Astrocyte (in vitro differentiated cells and primary cell): Measurements from ENCODE around the gene INPP5F. TPM values are rescaled to one million over a fixed set of nuclear protein-coding genes. Genes with fewer than 3 reads are reported as not detected.

ENCODE experiments used
- DNase-seq: peaks from one replicate; pipeline ENCODE4 v3.0.0-alpha.2; 2010; ENCODE audit warnings: low read depth
- FAIRE-seq: peaks from 2 replicates; lab custom pipeline; 2011; peaks lifted over from hg19 to GRCh38; lab: Jason Lieb, UNC
- H2AFZ ChIP-seq: 2 replicates; pipeline ENCODE4 v1.6.0; 2012; ENCODE audit warnings: low read depth, low read length, inconsistent platforms
- H3K27ac ChIP-seq: 2 replicates; pipeline ENCODE4 v1.5.1; 2011; ENCODE audit warnings: low read depth, low read length, inconsistent platforms
- H3K27me3 ChIP-seq: 2 replicates; pipeline ENCODE4 v1.6.0; 2011; ENCODE audit warnings: low read length, inconsistent platforms; ENCODE audit not compliant: insufficient read depth
- H3K36me3 ChIP-seq: 2 replicates; pipeline ENCODE4 v1.5.1; 2011; ENCODE audit warnings: low read length, inconsistent platforms; ENCODE audit not compliant: insufficient read depth
- H3K4me1 ChIP-seq: 2 replicates; pipeline ENCODE4 v1.5.1; 2011; ENCODE audit warnings: low read length, inconsistent platforms; ENCODE audit not compliant: insufficient read depth
- H3K4me2 ChIP-seq: 2 replicates; pipeline ENCODE4 v1.6.0; 2012; ENCODE audit warnings: low read length, inconsistent platforms
- H3K4me3 ChIP-seq: 2 replicates; pipeline ENCODE4 v1.5.1; 2011; ENCODE audit warnings: low read depth, mild to moderate bottlenecking, low read length, inconsistent platforms; ENCODE audit not compliant: insufficient read depth
- H3K79me2 ChIP-seq: 2 replicates; pipeline ENCODE4 v1.6.0; 2012; ENCODE audit warnings: mild to moderate bottlenecking, low read length, inconsistent platforms; ENCODE audit not compliant: insufficient read depth
- H3K9ac ChIP-seq: 2 replicates; pipeline ENCODE4 v1.6.0; 2012; ENCODE audit warnings: mild to moderate bottlenecking, low read length, inconsistent platforms
- H3K9me3 ChIP-seq: 2 replicates; pipeline ENCODE4 v1.5.1; 2012; ENCODE audit warnings: low read depth, mild to moderate bottlenecking, low read length, inconsistent platforms; ENCODE audit not compliant: insufficient read depth
- H4K20me1 ChIP-seq: 2 replicates; pipeline ENCODE4 v1.6.0; 2012; ENCODE audit warnings: low read length, inconsistent platforms; ENCODE audit not compliant: insufficient read depth
- H3K27ac Mint-ChIP-seq: one replicate; pipeline ENCODE4 v1.8.0; 2021; ENCODE audit warnings: mild to moderate bottlenecking, mixed read lengths; ENCODE audit not compliant: unreplicated experiment
- H3K27me3 Mint-ChIP-seq: one replicate; pipeline ENCODE4 v1.8.0; 2021; ENCODE audit warnings: low read depth, mixed read lengths; ENCODE audit not compliant: unreplicated experiment
- H3K36me3 Mint-ChIP-seq: one replicate; pipeline ENCODE4 v1.8.0; 2021; ENCODE audit warnings: low read depth, mixed read lengths; ENCODE audit not compliant: unreplicated experiment
- H3K4me1 Mint-ChIP-seq: one replicate; pipeline ENCODE4 v1.8.0; 2021; ENCODE audit warnings: low read depth, mixed read lengths; ENCODE audit not compliant: unreplicated experiment
- H3K4me3 Mint-ChIP-seq: one replicate; pipeline ENCODE4 v1.8.0; 2021; ENCODE audit warnings: mild to moderate bottlenecking, moderate library complexity, mixed read lengths; ENCODE audit not compliant: unreplicated experiment
- H3K9me3 Mint-ChIP-seq: one replicate; pipeline ENCODE4 v1.8.0; 2021; ENCODE audit warnings: mild to moderate bottlenecking, mixed read lengths; ENCODE audit not compliant: unreplicated experiment
- EZH2 ChIP-seq: IDR thresholded peaks from 2 replicates; pipeline ENCODE4 v1.6.1; 2012; ENCODE audit warnings: mild to moderate bottlenecking, low read length, inconsistent platforms; ENCODE audit not compliant: insufficient read depth
- total RNA-seq: library from RNA; stranded (reverse); gene quantifications from 2 replicates; pipeline ENCODE4 v1.2.1, GENCODE V29; 2021
- TF ChIP-seq, protein P1 (sequence below): IDR thresholded peaks from 2 replicates; pipeline ENCODE4 v1.5.1; 2011; ENCODE audit warnings: low read depth, mild to moderate bottlenecking, inconsistent platforms, low read length, moderate library complexity; ENCODE audit not compliant: insufficient read depth

INPP5F gene
- total RNA-seq, 1 donor from 2014 or later, result 101 TPM

DNA sequence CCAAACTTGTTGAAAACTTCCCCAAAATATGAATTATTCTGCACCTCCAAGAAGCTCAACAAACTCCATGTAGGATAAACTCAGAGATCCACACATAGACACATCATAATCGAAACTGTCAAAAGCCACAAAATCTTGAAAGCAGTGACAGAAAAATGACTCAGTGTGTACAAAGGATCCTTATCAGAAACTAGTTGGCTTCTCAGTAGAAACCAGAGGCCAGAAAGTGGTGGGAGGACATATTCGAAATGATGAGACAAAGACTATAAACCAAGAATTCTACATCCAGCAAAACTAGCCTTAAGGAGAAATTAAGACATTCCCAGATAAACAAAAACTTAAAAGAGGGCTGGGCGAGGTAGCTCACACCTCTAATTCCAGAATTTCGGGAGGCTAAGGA is 108.3 kb downstream of the INPP5F start:
- no peak for FAIRE-seq
- Histone ChIP-seq H3K27me3 (no peaks in the 10 kb centered on the region), H3K9me3 (no peaks in the 10 kb centered on the region), H3K4me2 (no peak overlapping the region), H3K36me3 (peaks cover 54% of the 10 kb centered on the region), H4K20me1 (no peaks in the 10 kb centered on the region), H2AFZ (no peak overlapping the region), H3K27ac (no peak overlapping the region), H3K4me1 (no peaks in the 10 kb centered on the region), H3K9ac (no peak overlapping the region), H3K79me2 (no peaks in the 10 kb centered on the region), H3K4me3 (no peak overlapping the region)
- H3K27ac Mint-ChIP-seq, result no peak overlapping the region
- H3K4me3 Mint-ChIP-seq, result no peak overlapping the region
- peaks cover 35% of the 10 kb centered on the region for H3K36me3 Mint-ChIP-seq
- H3K4me1 Mint-ChIP-seq, result peaks cover 4% of the 10 kb centered on the region
- TF ChIP-seq, protein P1, sequence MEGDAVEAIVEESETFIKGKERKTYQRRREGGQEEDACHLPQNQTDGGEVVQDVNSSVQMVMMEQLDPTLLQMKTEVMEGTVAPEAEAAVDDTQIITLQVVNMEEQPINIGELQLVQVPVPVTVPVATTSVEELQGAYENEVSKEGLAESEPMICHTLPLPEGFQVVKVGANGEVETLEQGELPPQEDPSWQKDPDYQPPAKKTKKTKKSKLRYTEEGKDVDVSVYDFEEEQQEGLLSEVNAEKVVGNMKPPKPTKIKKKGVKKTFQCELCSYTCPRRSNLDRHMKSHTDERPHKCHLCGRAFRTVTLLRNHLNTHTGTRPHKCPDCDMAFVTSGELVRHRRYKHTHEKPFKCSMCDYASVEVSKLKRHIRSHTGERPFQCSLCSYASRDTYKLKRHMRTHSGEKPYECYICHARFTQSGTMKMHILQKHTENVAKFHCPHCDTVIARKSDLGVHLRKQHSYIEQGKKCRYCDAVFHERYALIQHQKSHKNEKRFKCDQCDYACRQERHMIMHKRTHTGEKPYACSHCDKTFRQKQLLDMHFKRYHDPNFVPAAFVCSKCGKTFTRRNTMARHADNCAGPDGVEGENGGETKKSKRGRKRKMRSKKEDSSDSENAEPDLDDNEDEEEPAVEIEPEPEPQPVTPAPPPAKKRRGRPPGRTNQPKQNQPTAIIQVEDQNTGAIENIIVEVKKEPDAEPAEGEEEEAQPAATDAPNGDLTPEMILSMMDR, result no peak
- TF ChIP-seq EZH2, result no peak
- H3K9me3 Mint-ChIP-seq, result no peaks in the 10 kb centered on the region
- no peaks in the 10 kb centered on the region for H3K27me3 Mint-ChIP-seq
- no peak for DNase-seq

DNA sequence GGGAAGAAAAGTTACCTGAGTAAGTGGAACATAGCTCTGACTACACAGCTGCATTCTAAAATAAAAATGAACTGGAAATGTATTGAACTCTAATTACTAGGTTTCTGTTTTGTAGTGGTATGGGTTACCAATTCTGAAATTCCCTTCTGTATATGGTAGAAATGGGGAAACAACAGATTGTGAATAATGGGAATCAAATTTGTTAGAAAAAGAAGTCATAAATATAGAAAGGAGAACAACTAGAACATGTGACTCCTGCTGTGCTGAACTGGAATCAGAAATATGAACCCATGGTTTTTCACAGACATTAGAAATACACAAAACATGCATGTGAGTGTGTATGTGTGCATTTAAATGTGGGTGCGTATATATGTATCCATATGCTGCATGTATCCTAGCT is 119.8 kb downstream of the INPP5F start:
- H3K4me3 Mint-ChIP-seq, result no peak overlapping the region
- peaks cover 16% of the 10 kb centered on the region for H3K4me1 ChIP-seq
- H3K27me3 ChIP-seq, result no peaks in the 10 kb centered on the region
- no peak overlapping the region for H2AFZ ChIP-seq
- H3K4me1 Mint-ChIP-seq, result peaks cover 17% of the 10 kb centered on the region
- H4K20me1 ChIP-seq, result no peaks in the 10 kb centered on the region
- H3K9ac ChIP-seq, result no peak overlapping the region
- peaks cover 29% of the 10 kb centered on the region for H3K36me3 Mint-ChIP-seq
- FAIRE-seq (no peak), DNase-seq (no peak)
- no peak overlapping the region for H3K27ac ChIP-seq
- no peak for TF ChIP-seq EZH2
- TF ChIP-seq, protein P1, result no peak
- no peak overlapping the region for H3K4me2 ChIP-seq
- no peaks in the 10 kb centered on the region for H3K9me3 ChIP-seq
- no peaks in the 10 kb centered on the region for H3K79me2 ChIP-seq
- no peak overlapping the region for H3K4me3 ChIP-seq
- no peak overlapping the region for H3K27ac Mint-ChIP-seq
- H3K27me3 Mint-ChIP-seq, result no peaks in the 10 kb centered on the region
- H3K36me3 ChIP-seq, result peaks cover 56% of the 10 kb centered on the region
- no peaks in the 10 kb centered on the region for H3K9me3 Mint-ChIP-seq

DNA sequence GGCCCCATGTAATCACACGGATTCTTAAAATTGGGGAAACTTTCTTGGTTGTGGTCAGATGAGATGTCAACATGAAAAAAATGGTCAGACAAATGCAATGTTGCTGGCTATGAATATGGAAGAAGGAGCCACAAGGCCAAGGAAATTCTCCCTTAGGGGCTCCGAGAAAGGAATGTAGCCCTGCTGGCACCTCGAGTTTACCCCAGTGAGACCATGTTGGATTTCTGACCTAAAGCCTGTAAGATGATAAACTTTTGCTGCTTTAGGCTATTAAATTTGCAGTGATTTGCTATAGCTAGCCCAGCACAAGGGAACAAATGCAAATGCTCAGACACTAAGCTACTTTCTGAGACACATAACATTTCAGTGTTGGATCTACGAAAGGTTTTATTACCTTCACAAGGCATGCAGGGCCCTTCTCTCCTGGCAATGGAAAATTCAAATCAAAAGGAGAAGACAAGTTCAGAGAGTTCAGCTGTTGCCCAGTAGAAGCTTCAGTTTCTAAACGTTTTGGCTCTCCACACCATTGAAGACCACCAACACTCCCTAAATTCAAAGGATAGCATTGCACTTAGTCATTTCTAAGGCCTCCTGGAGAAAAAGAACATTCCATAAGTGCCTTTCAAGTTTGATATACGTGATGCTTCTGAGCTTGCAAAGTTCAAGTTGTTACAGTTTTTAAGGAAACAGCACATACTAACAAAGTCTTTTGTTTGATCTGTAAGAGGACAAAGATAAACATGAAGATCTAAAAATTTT is 123.4 kb downstream of the INPP5F start:
- Mint-ChIP-seq H3K36me3 (peaks cover 19% of the 10 kb centered on the region), H3K27ac (peak overlapping the region; percentile 82), H3K4me3 (peak overlapping the region; percentile 68), H3K27me3 (no peaks in the 10 kb centered on the region), H3K4me1 (peaks cover 17% of the 10 kb centered on the region), H3K9me3 (no peaks in the 10 kb centered on the region)
- peak overlapping the region; percentile 53 for H3K9ac ChIP-seq
- H3K9me3 ChIP-seq, result no peaks in the 10 kb centered on the region
- FAIRE-seq (peak; percentile 96), DNase-seq (peak; percentile 88)
- peaks cover 16% of the 10 kb centered on the region for H3K4me1 ChIP-seq
- TF ChIP-seq, protein P1, result no peak
- no peak for TF ChIP-seq EZH2
- no peak overlapping the region for H2AFZ ChIP-seq
- H3K79me2 ChIP-seq, result peaks cover 4% of the 10 kb centered on the region
- peaks cover 51% of the 10 kb centered on the region for H3K36me3 ChIP-seq
- H3K27ac ChIP-seq, result peak overlapping the region; percentile 76
- H3K4me3 ChIP-seq, result no peak overlapping the region
- no peaks in the 10 kb centered on the region for H3K27me3 ChIP-seq
- H4K20me1 ChIP-seq, result no peaks in the 10 kb centered on the region
- peak overlapping the region; percentile 59 for H3K4me2 ChIP-seq
